Measurements from ENCODE around the gene ZCCHC24.

ZCCHC24 gene

DNA sequence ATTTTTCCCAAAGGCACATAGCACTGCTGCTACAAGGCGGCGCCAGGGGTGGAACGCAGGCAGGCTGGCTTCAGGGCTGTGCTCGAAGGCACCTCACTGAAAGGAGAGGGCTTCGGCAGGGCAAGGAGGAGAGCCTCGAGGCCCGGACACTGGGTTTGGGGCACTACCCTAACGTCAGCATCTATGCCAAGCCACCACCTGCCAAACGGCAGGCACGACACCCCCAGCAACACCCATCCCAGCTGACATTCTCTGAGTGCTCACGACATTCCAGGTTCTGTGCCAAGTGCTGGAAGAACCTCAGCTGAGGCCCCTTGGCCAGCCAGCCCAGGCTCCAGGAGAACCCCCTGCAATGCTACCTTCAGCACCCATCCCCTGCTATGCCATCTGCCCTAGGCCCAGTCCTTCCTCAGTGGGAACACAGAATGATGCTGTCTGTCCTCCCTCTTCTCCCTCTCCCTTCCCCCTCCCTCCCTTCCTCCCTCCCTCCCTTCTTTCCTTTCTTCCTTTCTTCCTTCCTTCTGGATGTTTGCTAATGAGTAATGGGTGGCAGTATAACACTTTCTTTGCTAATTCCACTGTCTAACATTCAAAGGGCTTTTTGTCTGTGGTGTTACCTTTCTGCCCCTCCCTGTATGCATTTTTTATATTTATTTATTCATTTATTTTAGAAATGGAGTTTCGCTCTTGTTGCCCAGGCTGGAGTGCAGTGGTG lies 24.3 kb downstream of the ZCCHC24 start:
- H2AK5ac ChIP-seq (ENCODE audit: low read length, severe bottlenecking): no peak overlapping the region
- 87% methylated on average over 10 of the region's 12 CpGs for WGBS
- H3K23ac ChIP-seq (ENCODE audit: low read length in 2 of 2): no peak overlapping the region
- peaks cover 32% of the 10 kb centered on the region for H3K4me1 ChIP-seq (ENCODE audit: control insufficient read depth, insufficient read depth, low read depth, low read length)
- no peak overlapping the region for H3K4me2 ChIP-seq (ENCODE audit: low read length, poor library complexity, severe bottlenecking)
- peak overlapping the region in 1 of 2 experiments; percentile 41 for H3K18ac ChIP-seq (ENCODE audit: low read depth in 1 of 2, low read length in 2 of 2)
- H3K14ac ChIP-seq (ENCODE audit: low read length in 2 of 2): no peak overlapping the region
- H3K79me1 ChIP-seq (replicated peaks; ENCODE audit: low read length, poor library complexity, severe bottlenecking): peaks cover 54% of the 10 kb centered on the region
- H2BK15ac ChIP-seq (ENCODE audit: low read depth, poor library complexity, severe bottlenecking): no peak overlapping the region
- no peak overlapping the region for H4K8ac ChIP-seq (ENCODE audit: low read length)
- no peak for DNase-seq
- H3K4me3 ChIP-seq (ENCODE audit: insufficient read depth in 1 of 2, low read depth in 1 of 2, low read length in 2 of 2): no peak overlapping the region
- H3K36me3 ChIP-seq (ENCODE audit: control insufficient read depth in 1 of 2, insufficient read depth in 2 of 2, low read depth in 1 of 2, low read length in 2 of 2): peaks cover 69 to 72% of the 10 kb centered on the region in 2 experiments
- peak overlapping the region; percentile 65 for H3K9ac ChIP-seq (ENCODE audit: low read length)
- H3K4ac ChIP-seq (ENCODE audit: low read depth in 1 of 2, low read length in 2 of 2): no peak overlapping the region
- peak overlapping the region; percentile 23 for H4K91ac ChIP-seq (ENCODE audit: low read length)
- H2AFZ ChIP-seq (ENCODE audit: low read depth, low read length): no peak overlapping the region
- H2BK12ac ChIP-seq (ENCODE audit: low read length in 2 of 2): no peak overlapping the region
- H3K9me3 ChIP-seq (ENCODE audit: control insufficient read depth, low read length): no peaks in the 10 kb centered on the region
- H2BK5ac ChIP-seq (ENCODE audit: low read depth, low read length, poor library complexity, severe bottlenecking): no peak overlapping the region
- no peak overlapping the region for H2BK120ac ChIP-seq (ENCODE audit: low read depth, low read length)
- no peak overlapping the region for H3K27ac ChIP-seq (ENCODE audit: low read length, poor library complexity, severe bottlenecking)
- H3K27me3 ChIP-seq (ENCODE audit: control insufficient read depth in 1 of 2, insufficient read depth in 1 of 2, low read length in 2 of 2): no peaks in the 10 kb centered on the region

DNA sequence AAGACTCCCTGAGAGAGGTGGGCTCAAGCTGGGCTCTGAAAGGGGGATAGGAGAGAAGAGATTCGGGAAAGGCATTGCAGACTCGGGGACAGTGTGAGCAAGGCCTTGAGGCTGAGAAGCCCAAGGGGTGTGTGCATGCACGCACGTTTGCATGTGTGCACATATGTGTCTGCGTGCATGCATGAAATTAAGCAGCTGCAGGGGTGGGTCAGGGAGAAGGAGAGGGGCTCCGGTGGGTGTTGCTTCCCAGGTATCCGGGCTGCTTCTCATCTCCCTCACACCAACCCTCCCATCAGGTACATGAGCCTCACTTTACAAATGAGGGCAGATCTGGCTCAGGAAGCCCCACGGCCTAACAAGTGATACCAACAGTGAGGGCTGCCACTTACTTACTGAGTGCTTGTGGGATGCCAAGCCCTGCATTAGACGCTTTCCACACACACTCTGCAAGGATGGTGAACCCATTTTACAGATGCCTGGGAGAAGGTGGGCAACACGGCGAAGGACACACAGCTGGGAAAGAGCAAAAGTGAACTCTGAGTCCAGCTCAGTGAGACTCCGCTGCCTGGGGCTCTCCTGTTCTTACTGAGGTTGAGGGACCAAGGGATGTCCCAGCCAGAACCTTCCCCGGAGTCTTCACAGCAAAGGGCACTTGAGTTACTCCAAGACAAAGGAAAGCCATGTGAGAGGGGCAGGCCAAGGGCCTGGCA lies 26.4 kb downstream of the ZCCHC24 start:
- no peak for DNase-seq
- Histone ChIP-seq H3K4me1 (ENCODE audit: control insufficient read depth, insufficient read depth, low read depth, low read length) (peaks cover 19% of the 10 kb centered on the region), H2AFZ (ENCODE audit: low read depth, low read length) (no peak overlapping the region), H3K4ac (ENCODE audit: low read depth in 1 of 2, low read length in 2 of 2) (no peak overlapping the region), H3K27me3 (ENCODE audit: control insufficient read depth in 1 of 2, insufficient read depth in 1 of 2, low read length in 2 of 2) (no peaks in the 10 kb centered on the region), H3K9ac (ENCODE audit: low read length) (no peak overlapping the region), H4K91ac (ENCODE audit: low read length) (no peak overlapping the region), H4K8ac (ENCODE audit: low read length) (no peak overlapping the region), H2AK5ac (ENCODE audit: low read length, severe bottlenecking) (no peak overlapping the region), H3K14ac (ENCODE audit: low read length in 2 of 2) (no peak overlapping the region), H2BK120ac (ENCODE audit: low read depth, low read length) (no peak overlapping the region), H2BK12ac (ENCODE audit: low read length in 2 of 2) (no peak overlapping the region), H2BK5ac (ENCODE audit: low read depth, low read length, poor library complexity, severe bottlenecking) (no peak overlapping the region), H3K27ac (ENCODE audit: low read length, poor library complexity, severe bottlenecking) (no peak overlapping the region), H2BK15ac (ENCODE audit: low read depth, poor library complexity, severe bottlenecking) (no peak overlapping the region), H3K36me3 (ENCODE audit: control insufficient read depth in 1 of 2, insufficient read depth in 2 of 2, low read depth in 1 of 2, low read length in 2 of 2) (peaks cover 66 to 72% of the 10 kb centered on the region in 2 experiments), H3K9me3 (ENCODE audit: control insufficient read depth, low read length) (no peaks in the 10 kb centered on the region), H3K4me3 (ENCODE audit: insufficient read depth in 1 of 2, low read depth in 1 of 2, low read length in 2 of 2) (no peak overlapping the region), H3K23ac (ENCODE audit: low read length in 2 of 2) (no peak overlapping the region), H3K79me1 (replicated peaks; ENCODE audit: low read length, poor library complexity, severe bottlenecking) (peaks cover 54% of the 10 kb centered on the region), H3K18ac (ENCODE audit: low read depth in 1 of 2, low read length in 2 of 2) (no peak overlapping the region), H3K4me2 (ENCODE audit: low read length, poor library complexity, severe bottlenecking) (no peak overlapping the region)
- WGBS: 98% methylated on average over 13 of the region's 13 CpGs

DNA sequence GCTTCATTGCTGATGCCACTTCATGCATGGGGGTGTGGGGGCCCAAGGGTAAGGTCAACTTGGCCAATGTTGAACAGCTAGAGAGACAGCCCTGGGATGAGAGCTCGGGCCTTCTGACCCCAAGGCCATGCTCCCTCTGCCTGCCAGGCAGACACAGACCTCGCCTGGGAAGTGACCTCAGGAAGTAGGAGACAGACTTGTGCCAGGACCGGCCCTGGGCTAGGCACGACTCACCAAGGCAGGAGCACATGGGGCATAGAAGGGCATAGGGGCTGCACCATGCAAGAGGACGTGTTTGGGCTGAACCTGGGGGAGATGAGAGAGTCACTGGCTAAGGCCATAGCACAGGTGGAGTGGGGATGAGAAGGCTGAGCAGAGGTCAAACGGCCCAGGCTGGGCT lies 27.1 kb downstream of the ZCCHC24 start:
- H2BK12ac ChIP-seq (ENCODE audit: low read length in 2 of 2): no peak overlapping the region
- no peak overlapping the region for H2BK120ac ChIP-seq (ENCODE audit: low read depth, low read length)
- no peak overlapping the region for H3K4me2 ChIP-seq (ENCODE audit: low read length, poor library complexity, severe bottlenecking)
- no peak overlapping the region for H2AFZ ChIP-seq (ENCODE audit: low read depth, low read length)
- WGBS: 82% methylated on average over 6 of the region's 6 CpGs
- H4K91ac ChIP-seq (ENCODE audit: low read length): no peak overlapping the region
- H3K23ac ChIP-seq (ENCODE audit: low read length in 2 of 2): no peak overlapping the region
- no peak overlapping the region for H3K9ac ChIP-seq (ENCODE audit: low read length)
- DNase-seq: no peak
- peaks cover 59% of the 10 kb centered on the region for H3K79me1 ChIP-seq (replicated peaks; ENCODE audit: low read length, poor library complexity, severe bottlenecking)
- H3K18ac ChIP-seq (ENCODE audit: low read depth in 1 of 2, low read length in 2 of 2): no peak overlapping the region
- H3K9me3 ChIP-seq (ENCODE audit: control insufficient read depth, low read length): no peaks in the 10 kb centered on the region
- peaks cover 27% of the 10 kb centered on the region for H3K4me1 ChIP-seq (ENCODE audit: control insufficient read depth, insufficient read depth, low read depth, low read length)
- no peak overlapping the region for H2BK15ac ChIP-seq (ENCODE audit: low read depth, poor library complexity, severe bottlenecking)
- no peak overlapping the region for H3K27ac ChIP-seq (ENCODE audit: low read length, poor library complexity, severe bottlenecking)
- no peak overlapping the region for H2AK5ac ChIP-seq (ENCODE audit: low read length, severe bottlenecking)
- no peaks in the 10 kb centered on the region for H3K27me3 ChIP-seq (ENCODE audit: control insufficient read depth in 1 of 2, insufficient read depth in 1 of 2, low read length in 2 of 2)
- H4K8ac ChIP-seq (ENCODE audit: low read length): no peak overlapping the region
- peak overlapping the region in 1 of 2 experiments; percentile 84 for H3K14ac ChIP-seq (ENCODE audit: low read length in 2 of 2)
- no peak overlapping the region for H2BK5ac ChIP-seq (ENCODE audit: low read depth, low read length, poor library complexity, severe bottlenecking)
- H3K4ac ChIP-seq (ENCODE audit: low read depth in 1 of 2, low read length in 2 of 2): no peak overlapping the region
- peaks cover 66 to 77% of the 10 kb centered on the region in 2 experiments for H3K36me3 ChIP-seq (ENCODE audit: control insufficient read depth in 1 of 2, insufficient read depth in 2 of 2, low read depth in 1 of 2, low read length in 2 of 2)
- no peak overlapping the region for H3K4me3 ChIP-seq (ENCODE audit: insufficient read depth in 1 of 2, low read depth in 1 of 2, low read length in 2 of 2)

DNA sequence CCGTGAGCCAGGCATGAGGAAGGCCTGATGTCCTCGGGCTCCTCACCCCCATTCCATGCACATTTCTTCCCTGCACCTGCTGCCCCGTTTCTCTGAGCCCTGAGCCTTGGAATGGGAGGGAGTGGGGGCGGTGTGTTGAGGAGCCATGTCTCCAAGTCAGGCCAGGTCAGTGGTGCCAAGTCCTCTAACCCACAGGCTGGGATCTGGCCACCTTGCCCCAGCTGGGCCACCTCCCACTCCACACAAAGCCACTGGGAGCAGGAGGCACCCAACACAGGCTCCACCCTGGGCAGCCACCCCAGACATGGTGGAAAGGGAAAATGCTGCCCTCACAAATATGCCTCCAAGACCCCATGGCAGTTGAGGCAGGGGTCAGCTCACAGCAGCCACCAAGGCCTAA lies 27.7 kb downstream of the ZCCHC24 start:
- Histone ChIP-seq H3K14ac (ENCODE audit: low read length in 2 of 2) (no peak overlapping the region), H3K79me1 (replicated peaks; ENCODE audit: low read length, poor library complexity, severe bottlenecking) (peaks cover 56% of the 10 kb centered on the region), H3K18ac (ENCODE audit: low read depth in 1 of 2, low read length in 2 of 2) (no peak overlapping the region), H3K27ac (ENCODE audit: low read length, poor library complexity, severe bottlenecking) (no peak overlapping the region), H3K4me3 (ENCODE audit: insufficient read depth in 1 of 2, low read depth in 1 of 2, low read length in 2 of 2) (no peak overlapping the region), H4K8ac (ENCODE audit: low read length) (no peak overlapping the region), H4K91ac (ENCODE audit: low read length) (no peak overlapping the region), H3K23ac (ENCODE audit: low read length in 2 of 2) (no peak overlapping the region), H2BK15ac (ENCODE audit: low read depth, poor library complexity, severe bottlenecking) (no peak overlapping the region), H3K4me2 (ENCODE audit: low read length, poor library complexity, severe bottlenecking) (no peak overlapping the region), H3K9me3 (ENCODE audit: control insufficient read depth, low read length) (no peaks in the 10 kb centered on the region), H3K36me3 (ENCODE audit: control insufficient read depth in 1 of 2, insufficient read depth in 2 of 2, low read depth in 1 of 2, low read length in 2 of 2) (peaks cover 64 to 78% of the 10 kb centered on the region in 2 experiments), H3K27me3 (ENCODE audit: control insufficient read depth in 1 of 2, insufficient read depth in 1 of 2, low read length in 2 of 2) (no peaks in the 10 kb centered on the region), H2AFZ (ENCODE audit: low read depth, low read length) (no peak overlapping the region), H2BK12ac (ENCODE audit: low read length in 2 of 2) (no peak overlapping the region), H2AK5ac (ENCODE audit: low read length, severe bottlenecking) (no peak overlapping the region), H2BK5ac (ENCODE audit: low read depth, low read length, poor library complexity, severe bottlenecking) (no peak overlapping the region), H3K4me1 (ENCODE audit: control insufficient read depth, insufficient read depth, low read depth, low read length) (peaks cover 29% of the 10 kb centered on the region), H3K4ac (ENCODE audit: low read depth in 1 of 2, low read length in 2 of 2) (no peak overlapping the region), H2BK120ac (ENCODE audit: low read depth, low read length) (no peak overlapping the region), H3K9ac (ENCODE audit: low read length) (no peak overlapping the region)
- 80% methylated on average over 2 of the region's 4 CpGs for WGBS
- no peak for DNase-seq
